HG02938 (cell line): ENCODE measurements around the gene USP17L15.
"Not testable (repeated sequence)": the region's sequence is repeated elsewhere in the genome, so short reads cannot be mapped to it uniquely, and the experiment has no call there.

ENCODE experiments used
- ATAC-seq: cut with Tn5 transposase; IDR thresholded peaks from one replicate; pipeline ENCODE4 v1.9.1; 2021; ENCODE audit warnings: mild to moderate bottlenecking, moderate library complexity; ENCODE audit not compliant: unreplicated experiment

USP17L15 gene

GRCh38 chr4:9234085-9234484 is at the start of gene USP17L15:
Gene USP17L15 (plus strand): TSS chr4:9234385. CDS start chr4:9234385, 0 bp downstream.
- not testable (repeated sequence) for ATAC-seq

GRCh38 chr4:9210357-9210756 is 23.8 kb upstream of the USP17L15 start, which contains the start of gene USP17L10:
Gene USP17L10 (plus strand): TSS chr4:9210657. CDS start chr4:9210657, 0 bp downstream.
- not testable (repeated sequence) for ATAC-seq

- not testable (repeated sequence) for ATAC-seq
These were observed 19.5 kb upstream of the USP17L15 start for GRCh38 chr4:9214701-9215100.

- not testable (repeated sequence) for ATAC-seq
These were observed 19.1 kb upstream of the USP17L15 start, which contains the start of gene USP17L11 for GRCh38 chr4:9215105-9215504. Gene USP17L11 (plus strand): TSS chr4:9215405. CDS start chr4:9215405, 0 bp downstream.

GRCh38 chr4:9219852-9220251 is 14.3 kb upstream of the USP17L15 start, which contains the start of gene USP17L12:
Gene USP17L12 (plus strand): TSS chr4:9220152. CDS start chr4:9220152, 0 bp downstream.
- not testable (repeated sequence) for ATAC-seq

GRCh38 chr4:9224596-9224995 is 9.6 kb upstream of the USP17L15 start, which contains the start of gene USP17L13:
Gene USP17L13 (plus strand): TSS chr4:9224896. CDS start chr4:9224896, 0 bp downstream.
- not testable (repeated sequence) for ATAC-seq

- ATAC-seq: not testable (repeated sequence)
These were observed 3.9 kb upstream of the USP17L15 start for GRCh38 chr4:9230249-9230648.

GRCh38 chr4:9238461-9238860 is 4.3 kb downstream of the USP17L15 start:
- not testable (repeated sequence) for ATAC-seq

- not testable (repeated sequence) for ATAC-seq
These were observed 9.4 kb downstream of the USP17L15 start, which contains the start of gene USP17L17 for GRCh38 chr4:9243579-9243978. Gene USP17L17 (plus strand): TSS chr4:9243879. CDS start chr4:9243879, 0 bp downstream.

GRCh38 chr4:9247953-9248680 is 13.9 kb downstream of the USP17L15 start, which contains the start of gene USP17L18:
Gene USP17L18 (plus strand): TSS chr4:9248630. CDS start chr4:9248630, 0 bp downstream.
- not testable (repeated sequence) for ATAC-seq

GRCh38 chr4:9253078-9253477 is 18.9 kb downstream of the USP17L15 start, which contains the start of gene USP17L19:
Gene USP17L19 (plus strand): TSS chr4:9253378. CDS start chr4:9253378, 0 bp downstream.
- not testable (repeated sequence) for ATAC-seq

- ATAC-seq: not testable (repeated sequence)
These were observed 23.6 kb downstream of the USP17L15 start, which contains the start of gene USP17L20 for GRCh38 chr4:9257824-9258223. Gene USP17L20 (plus strand): TSS chr4:9258124. CDS start chr4:9258124, 0 bp downstream.

- not testable (repeated sequence) for ATAC-seq
These were observed 28.4 kb downstream of the USP17L15 start, which contains the start of gene USP17L21 for GRCh38 chr4:9262572-9262971. Gene USP17L21 (plus strand): TSS chr4:9262872. CDS start chr4:9262872, 0 bp downstream.

- ATAC-seq: not testable (repeated sequence)
These were observed 33.1 kb downstream of the USP17L15 start, which contains the start of gene USP17L22 for GRCh38 chr4:9267319-9267718. Gene USP17L22 (plus strand): TSS chr4:9267619. CDS start chr4:9267619, 0 bp downstream.

GRCh38 chr4:9271719-9272118 is 37.5 kb downstream of the USP17L15 start:
- ATAC-seq: not testable (repeated sequence)
